ENCODE data around the gene PP2D1.
"Not testable (repeated sequence)": the region's sequence is repeated elsewhere in the genome, so short reads cannot be mapped to it uniquely, and the experiment has no call there.

Gene PP2D1

DNA sequence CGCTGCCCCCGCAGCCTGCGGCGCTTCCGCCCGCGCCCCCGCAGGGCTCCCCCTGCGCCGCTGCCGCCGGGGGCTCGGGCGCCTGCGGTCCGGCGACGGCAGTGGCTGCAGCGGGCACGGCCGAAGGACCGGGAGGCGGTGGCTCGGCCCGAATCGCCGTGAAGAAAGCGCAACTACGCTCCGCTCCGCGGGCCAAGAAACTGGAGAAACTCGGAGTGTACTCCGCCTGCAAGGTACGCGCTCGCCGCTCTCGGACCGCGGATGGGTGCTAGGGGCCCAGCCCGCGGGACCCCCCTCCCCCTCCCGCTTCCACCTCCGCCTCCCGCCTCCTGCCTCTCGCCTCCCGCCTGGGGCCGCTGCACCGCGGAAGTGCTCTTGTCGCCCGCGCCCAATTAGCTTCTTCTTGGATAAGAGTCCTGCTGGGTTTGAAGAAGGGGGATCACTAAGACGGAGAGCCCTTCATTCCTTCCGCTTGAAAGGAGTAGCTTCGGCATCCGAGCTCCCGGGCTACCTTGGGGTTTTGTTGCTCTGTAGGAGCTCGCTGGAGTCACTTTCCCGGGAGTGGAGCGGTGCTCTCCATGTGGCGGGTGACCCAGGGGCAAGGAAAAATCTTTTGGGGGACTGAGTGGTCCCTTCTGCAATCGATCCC lies 28.6 kb upstream of the PP2D1 start:
- DNase-seq (ENCODE audit: low read depth): peak; percentile 53

DNA sequence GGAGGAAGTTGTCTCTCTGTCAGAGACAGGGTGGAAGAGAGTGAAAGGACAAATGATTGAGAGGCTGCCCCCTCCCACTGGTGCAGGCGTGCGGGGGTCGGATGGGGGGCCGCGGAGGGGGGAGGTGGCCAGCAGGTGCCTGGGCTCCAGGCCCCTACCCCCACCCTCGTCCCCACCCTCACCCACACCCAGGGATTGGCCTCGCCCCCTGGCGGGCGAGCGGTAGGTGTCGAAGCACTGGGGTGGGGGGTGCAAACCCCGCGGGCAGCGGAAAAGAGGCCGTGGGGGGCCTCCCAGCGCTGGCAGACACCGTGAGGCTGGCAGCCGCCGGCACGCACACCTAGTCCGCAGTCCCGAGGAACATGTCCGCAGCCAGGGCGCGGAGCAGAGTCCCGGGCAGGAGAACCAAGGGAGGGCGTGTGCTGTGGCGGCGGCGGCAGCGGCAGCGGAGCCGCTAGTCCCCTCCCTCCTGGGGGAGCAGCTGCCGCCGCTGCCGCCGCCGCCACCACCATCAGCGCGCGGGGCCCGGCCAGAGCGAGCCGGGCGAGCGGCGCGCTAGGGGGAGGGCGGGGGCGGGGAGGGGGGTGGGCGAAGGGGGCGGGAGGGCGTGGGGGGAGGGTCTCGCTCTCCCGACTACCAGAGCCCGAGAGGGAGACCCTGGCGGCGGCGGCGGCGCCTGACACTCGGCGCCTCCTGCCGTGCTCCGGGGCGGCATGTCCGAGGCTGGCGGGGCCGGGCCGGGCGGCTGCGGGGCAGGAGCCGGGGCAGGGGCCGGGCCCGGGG lies 27.9 kb upstream of the PP2D1 start, which contains the start of gene KAT2B:
TSS of gene KAT2B (plus strand) at position 682 of the 783 bp plus-strand sequence. CDS start at position 714, 32 bp downstream.
- no peak for DNase-seq (ENCODE audit: low read depth)

DNA sequence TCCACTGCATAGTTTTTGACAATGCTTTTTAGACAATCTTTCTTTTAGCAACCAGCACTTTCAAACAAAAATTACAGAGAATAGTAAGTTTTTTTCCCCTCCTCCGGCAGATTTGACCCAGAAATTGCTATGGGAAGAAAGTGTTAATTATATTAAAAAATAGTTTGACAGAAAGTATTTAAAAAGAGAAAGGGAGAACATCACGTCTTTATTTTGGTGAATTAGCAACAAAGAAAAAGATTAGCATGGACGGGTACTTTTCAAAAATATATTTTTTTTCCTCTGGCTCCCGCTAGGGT lies 27.4 kb upstream of the PP2D1 start:
- DNase-seq (ENCODE audit: low read depth): no peak

DNA sequence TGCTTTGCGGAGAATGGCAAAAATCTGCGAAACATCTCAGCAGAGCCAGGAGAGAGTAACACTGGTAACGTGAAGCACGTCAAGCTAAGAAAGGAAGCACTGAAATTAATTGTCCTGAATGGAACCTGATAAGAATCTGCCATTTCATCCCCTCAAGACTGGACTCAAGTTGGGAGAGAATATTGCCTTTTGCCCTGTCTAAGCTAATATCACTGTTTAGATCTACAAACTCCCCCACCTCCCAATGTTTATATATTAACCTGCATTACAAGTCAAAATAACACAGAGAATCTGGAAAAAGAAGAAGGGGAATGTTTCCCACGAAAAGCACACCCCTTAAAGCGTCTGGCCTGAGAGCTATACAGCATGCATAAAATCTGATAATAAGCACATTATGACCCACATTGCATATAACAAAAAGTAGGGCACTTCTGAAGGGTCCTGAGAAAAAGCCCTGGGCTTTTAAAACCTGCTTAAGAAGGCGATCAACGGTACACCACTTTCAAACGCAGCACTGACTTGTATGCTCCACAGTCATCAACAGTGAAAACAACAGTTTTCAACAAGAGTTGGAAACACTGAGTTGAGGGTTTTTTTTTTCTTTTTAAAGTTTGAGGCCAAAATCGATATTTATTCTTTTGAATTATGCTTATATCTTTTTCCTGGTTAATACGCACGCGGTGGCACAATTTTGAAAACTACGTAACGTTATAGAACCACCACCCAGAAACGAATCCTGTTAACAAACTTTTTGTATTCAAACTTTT lies 26.8 kb upstream of the PP2D1 start:
- DNase-seq (ENCODE audit: low read depth): no peak

DNA sequence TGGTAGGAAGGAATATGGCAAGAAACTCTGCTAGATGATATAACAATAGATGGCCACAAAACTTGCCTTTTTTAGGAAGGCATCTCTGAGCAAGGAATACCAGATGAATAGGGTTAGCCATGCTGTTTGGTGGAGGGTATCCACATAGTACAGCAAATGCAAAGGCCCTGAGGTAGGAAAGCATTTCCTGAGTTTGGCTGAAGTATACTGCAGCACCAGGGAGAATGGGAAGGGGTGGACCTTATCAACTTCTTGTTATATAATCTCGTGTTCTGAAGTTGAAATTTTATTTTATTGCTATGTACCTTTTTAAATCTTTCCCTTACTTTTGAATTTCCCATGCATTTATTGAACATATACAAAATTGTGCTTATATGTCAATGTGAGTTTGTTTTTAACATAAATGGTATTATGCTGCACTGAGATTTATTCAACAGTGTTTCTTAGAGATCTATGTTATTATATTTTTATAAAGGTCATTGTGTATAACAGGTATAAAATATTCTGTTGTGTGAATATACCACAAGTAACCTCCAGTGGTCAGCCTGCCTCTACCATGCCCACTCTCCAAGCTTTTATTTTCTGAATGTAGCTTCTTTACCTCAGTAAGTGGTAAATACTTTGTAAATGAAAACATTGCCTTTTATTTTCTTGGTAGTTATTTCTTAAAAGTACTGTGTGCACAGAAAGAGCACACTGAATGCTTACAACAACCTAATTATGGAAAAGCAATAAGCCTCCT lies 25.4 kb upstream of the PP2D1 start:
- DNase-seq (ENCODE audit: low read depth): no peak

DNA sequence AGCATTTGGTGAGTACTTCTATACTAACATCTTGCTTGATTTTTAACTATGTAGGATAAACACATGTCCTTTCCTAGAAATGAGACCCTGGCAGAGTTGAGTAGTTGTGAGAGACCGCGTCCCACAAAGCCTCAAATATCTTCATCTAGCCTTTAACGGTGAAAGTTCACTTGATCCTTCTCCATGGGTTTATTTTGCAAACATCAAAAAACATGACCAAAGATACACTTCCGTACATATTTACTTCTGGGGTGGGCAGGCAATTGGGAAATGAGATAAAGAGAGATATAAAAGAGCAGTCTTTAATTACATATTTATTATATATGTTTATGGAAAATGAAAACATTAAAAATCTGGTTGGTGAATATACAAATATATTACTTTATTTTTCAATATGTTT lies 23.0 kb upstream of the PP2D1 start:
- DNase-seq (ENCODE audit: low read depth): no peak

DNA sequence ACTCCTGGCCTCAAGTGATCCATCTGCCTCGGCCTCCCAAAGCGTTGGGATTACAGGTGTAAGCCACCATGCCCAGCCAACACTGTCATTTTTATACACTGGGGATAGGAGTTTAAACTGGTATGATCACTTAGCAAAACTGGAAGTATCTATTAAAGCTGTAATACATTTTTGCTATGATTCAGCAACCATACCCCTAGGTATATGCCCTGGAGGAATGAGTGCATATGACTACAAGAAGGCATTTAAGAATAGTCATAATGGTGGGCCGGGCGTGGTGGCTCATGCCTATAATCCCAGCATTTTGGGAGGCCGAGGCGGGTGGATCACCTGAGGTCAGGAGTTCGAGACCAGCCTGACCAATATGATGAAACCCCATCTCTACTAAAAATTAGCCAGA lies 19.9 kb upstream of the PP2D1 start:
- DNase-seq (ENCODE audit: low read depth): not testable (repeated sequence)

DNA sequence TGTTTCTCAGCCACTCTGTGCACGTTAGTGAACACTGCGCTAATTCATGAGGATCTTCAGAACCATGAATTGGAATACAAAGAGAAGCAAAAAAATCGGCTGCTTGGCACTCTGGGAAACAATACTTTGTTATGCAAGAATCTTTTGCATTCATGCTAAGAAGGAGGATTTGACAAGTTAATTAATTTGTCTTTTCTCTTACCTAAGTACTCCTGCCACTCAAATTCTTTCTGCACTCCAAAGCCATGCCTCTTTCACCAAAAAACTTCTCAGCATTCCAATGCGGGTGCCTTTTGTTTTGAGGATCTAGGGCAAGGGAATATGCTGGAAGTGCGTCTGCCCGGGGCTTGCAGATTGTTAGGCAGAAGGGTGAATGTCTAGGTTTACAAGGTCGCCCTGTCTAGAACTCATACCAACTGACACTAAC lies 16.9 kb upstream of the PP2D1 start:
- no peak for DNase-seq (ENCODE audit: low read depth)

DNA sequence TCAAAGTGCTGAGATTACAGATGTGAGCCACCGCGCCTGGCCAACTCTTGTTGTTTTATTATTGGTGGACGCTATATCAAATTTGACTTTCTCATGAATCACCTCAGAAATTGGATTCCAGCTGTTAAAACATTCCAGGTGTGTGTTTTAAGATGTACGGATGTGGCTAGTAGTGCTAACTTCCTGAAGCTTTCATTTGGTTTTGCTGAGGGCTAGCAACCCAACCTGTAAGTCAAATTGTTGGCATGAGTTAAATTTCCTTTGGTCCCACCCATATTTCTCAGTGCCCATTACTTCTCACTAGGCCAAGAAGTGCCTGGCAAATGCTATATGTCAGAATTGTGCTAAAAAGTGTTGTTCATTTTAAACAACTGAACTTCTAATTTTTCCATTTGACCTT lies 15.1 kb upstream of the PP2D1 start:
- DNase-seq (ENCODE audit: low read depth): no peak

DNA sequence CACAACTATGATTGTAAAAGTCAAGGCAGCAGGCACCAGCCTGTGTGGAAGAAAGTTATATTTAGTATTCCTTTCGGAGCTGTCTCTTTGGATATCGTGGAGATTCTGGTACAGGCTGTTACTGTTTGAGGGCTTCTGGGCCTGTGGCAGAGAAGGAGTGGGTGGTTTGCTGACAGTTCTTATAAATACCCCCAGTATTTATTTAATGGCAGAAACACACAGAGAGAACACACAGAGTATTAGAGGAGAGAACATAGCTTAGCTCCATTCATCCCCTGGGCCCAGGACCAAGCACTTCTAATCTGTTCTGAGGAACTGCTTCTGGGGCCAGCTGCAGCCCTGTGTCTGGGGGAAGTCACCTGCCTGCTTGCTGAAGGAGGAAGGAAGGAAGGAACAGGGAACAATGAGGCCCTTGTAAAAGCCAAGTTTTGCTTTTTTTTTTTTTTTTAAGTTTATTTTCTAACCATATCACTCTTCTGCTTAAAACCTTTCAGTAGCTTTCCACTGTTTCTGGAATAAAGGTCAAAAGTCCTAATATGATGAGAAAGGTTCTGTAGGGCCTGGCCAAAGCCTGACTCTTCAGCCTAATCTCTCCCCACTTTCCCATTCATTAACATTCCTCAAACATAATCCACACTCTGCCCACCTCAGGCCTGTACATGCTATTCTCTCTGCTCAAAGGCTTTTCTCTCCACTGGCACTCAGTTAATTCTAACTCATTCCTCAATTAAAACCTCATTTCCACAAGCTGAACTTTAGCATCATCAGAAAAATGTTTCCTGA lies 11.8 kb upstream of the PP2D1 start:
- DNase-seq (ENCODE audit: low read depth): no peak

DNA sequence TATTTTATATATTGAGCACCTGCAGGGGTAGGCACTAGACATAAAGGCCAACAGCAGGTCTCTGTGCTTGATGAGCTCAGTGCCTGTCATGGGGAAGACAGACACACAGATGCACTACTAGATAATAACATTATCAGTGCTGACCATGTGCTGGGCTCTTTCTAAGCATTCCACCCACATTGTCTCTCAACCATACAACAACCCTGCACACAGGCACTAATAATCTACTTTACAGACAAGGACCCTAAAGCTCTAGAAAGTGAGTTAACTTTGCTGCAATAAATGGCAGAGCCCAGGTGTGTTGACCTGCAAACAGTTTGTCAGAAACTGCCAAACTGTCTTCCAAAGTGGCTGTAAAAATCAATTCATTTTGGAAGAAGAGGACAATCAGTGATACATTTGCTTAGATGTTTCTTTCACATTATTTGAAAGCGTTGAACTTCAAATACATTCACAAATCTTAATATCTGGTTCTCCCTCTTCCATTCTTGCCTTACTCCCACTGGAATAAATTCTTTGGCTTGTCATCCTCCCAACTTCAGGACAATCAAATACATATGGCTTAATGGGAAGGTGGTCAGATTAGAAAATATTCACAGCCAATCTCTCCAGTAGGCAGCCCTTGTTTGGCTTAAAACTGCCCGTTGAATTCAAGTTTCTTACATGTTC lies 11.0 kb upstream of the PP2D1 start:
- DNase-seq (ENCODE audit: low read depth): no peak

DNA sequence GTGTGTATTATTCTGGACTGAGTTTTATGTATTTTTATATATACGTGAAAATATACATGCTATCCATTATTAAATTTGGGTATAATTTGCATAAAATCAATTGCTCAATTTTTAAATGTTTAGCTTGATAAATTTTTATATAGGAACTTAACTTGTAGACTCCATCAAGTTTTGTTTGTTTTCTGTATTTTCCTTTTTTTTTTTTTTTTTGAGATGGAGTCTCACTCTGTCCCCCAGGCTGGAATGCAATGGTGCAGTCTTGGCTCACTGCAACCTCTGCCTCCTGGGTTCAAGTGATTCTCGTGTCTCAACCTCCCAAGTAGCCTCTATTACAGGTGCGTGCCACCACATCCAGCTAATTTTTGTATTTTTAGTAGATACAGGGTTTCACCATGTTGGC lies 4.0 kb upstream of the PP2D1 start:
- DNase-seq (ENCODE audit: low read depth): not testable (repeated sequence)

DNA sequence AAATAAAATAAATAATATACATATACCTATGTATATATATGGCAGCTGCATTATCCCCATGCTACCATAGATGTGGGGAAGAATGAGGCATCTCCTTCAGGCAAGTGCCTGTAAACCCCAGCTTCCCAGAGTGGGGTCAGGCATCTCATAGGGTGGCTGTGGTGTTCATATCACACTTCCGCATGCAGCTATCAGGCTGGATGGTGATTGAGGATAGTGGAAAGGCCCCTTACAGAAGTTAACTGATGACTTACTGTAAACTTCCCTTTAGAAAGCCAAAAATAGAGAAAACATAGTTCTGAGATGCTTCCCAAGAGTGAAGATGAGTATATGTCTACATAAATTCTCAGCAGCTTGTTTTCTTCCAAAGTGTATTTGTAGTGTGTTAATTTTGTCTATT lies 3.5 kb upstream of the PP2D1 start:
- no peak for DNase-seq (ENCODE audit: low read depth)

DNA sequence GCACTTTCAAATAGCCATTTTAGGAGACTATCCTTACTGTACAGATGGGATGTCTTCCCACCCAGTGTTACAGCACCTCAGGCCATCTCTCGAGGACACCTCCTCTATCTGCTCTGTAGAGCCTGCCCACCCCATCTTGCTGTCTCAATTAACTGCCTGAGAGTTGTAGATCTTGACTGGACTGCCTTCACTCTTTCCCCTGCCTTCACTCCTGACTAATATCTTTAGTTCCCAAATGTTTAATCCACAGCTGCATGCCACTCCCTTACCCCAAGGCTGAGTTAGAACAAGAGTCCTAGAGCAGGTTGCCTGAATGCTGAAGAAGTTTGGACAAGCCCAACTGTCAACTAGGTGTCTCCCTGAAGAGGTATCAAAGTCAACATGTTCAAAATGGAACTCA lies 1.3 kb upstream of the PP2D1 start:
- no peak for DNase-seq (ENCODE audit: low read depth)

DNA sequence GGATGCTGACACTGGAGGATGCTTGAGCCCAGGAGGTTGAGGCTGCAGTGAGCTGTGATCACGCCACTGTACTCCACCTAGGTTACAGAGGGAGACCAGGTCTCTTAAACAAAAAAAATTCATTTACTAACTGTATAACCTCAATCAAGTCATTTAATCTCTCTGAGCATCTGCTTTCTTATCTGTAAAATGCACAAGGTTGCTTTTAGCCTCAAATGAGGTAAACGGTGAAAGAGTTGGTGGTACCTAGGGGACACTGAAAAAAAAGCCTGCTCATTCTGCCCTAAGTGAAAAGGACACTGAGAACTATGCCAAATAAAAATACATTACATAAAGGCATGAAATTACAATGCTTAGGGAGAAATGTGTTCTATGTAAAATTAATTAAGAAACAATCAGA lies 3.4 kb downstream of the PP2D1 start:
- DNase-seq (ENCODE audit: low read depth): no peak

DNA sequence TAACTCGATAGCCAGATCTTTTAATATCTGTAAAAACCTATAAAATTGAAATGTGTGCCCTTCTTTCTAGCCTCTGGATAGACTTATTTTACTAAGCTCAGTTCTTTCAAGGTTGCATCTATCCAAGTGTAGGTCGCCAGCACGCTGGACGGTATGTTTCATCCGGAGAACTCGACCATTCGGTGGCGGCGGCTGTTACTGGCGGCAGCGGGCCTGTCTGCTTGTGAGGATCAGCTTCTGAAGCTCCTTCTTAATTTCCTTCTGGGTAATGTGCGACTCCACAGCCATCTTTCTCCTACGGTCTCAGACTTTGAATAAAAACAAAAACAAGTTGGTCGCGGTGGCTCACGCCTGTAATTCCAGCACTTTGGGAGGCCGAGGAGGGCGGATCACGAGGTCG lies 4.1 kb downstream of the PP2D1 start:
- no peak for DNase-seq (ENCODE audit: low read depth)

DNA sequence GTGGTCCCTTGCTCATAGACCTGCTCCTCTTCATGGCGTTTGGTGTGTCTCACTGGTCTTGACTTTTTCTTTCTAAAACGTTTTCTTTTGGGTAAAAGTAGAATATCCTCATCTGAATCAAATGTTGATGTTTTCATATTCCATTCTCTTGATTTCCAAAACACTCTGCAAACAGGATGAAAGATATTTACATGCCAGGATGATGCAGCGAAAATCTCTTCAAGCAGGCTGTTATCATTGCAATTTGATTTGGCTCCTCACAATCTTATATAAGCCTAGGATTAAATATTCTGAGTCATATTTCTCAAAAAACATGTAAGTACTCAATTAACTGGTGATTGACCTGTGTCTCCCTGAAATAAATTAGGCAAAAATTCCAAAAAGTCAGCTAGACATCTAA lies 10.1 kb downstream of the PP2D1 start:
- no peak for DNase-seq (ENCODE audit: low read depth)

DNA sequence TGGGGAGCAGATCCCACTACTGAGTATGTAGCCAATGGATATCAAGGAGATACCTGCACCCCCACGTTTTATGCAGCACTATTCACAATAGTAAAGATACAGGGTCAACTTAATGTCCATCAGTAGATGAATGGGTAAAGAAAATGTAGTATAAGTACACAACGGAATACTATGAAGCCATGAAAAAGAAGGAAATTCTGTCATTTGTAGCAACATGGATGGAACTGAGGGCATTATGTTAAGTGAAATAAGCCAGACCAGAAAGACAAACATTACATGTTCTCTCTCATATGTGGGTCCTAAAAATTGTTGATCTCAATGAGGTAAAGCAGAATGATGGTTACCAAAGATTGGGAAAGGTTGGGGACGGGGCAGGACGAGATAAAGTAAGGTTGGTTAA lies 14.6 kb downstream of the PP2D1 start:
- DNase-seq (ENCODE audit: low read depth): no peak

DNA sequence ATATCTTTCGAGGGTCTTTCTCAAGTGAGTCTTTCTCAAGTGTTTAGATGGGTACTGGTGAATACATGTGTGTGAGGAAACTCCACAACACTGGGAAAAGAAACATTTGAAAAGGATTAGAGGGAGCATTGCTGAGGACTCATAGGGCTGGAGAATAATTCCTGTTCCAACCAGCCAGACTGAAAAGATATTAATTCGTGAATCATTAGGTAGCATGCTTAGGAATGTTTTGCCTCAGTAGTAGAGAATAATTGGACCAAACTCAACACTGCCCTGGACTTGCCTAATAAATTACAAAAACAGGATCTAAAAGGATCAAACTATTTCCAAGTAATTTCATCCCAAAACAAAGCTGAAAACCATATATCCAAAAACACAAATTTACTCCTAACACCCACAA lies 17.3 kb downstream of the PP2D1 start:
- DNase-seq (ENCODE audit: low read depth): no peak

DNA sequence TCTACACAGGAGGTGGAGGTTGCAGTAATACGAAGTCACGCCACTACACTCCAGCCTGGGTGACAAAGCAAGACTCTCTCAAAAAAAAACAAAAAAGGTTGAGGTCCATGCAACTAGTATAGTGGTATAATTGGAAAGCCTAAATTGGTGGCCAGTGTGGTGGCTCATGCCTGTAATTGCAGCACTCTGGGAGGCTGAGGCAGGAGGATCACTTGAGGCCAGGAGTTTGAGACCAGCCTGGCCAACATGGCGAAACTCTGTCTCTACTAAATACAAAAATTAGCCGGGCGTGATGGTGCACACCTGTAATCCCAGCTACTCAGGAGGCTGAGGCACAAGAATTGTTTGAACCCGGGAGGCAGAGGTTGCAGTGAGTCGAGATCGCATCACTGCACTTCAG lies 23.2 kb downstream of the PP2D1 start:
- DNase-seq (ENCODE audit: low read depth): not testable (repeated sequence)

DNA sequence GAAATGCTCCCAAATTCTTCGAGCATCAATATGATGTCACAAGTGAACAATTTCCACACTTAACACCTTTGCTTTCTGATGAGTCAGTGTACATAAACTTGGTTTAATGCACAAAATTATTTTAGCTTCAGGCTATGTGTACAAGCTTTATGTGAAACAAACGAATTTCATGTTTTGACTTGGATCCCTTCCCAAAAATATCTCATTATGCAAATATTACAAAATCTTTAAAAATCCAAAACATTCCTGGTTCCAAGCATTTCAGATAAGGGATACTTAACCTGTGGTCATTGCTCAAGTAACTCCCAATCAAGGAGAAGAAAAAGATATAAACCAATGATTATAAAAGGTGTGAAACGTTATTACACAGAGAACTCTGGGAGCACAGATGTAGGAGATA lies 40.0 kb downstream of the PP2D1 start:
- peak; percentile 61 for DNase-seq (ENCODE audit: low read depth)
